Measurements from ENCODE around the gene YKT6.
"Not testable (repeated sequence)": the region's sequence is repeated elsewhere in the genome, so short reads cannot be mapped to it uniquely, and the experiment has no call there.

The YKT6 gene

GRCh38 chr7:44172352-44172751 lies 28.4 kb upstream of the YKT6 start:
- no peak overlapping the region for H3K9ac ChIP-seq (ENCODE audit: low read depth in 1 of 2, low read length in 2 of 2)
- H3K36me3 ChIP-seq (ENCODE audit: control insufficient read depth in 2 of 2, insufficient read depth in 2 of 2, low read length in 2 of 2) = no peaks in the 10 kb centered on the region
- no peak overlapping the region for H3K4me3 ChIP-seq (ENCODE audit: low read length in 2 of 2)

GRCh38 chr7:44172803-44173424 lies 27.9 kb upstream of the YKT6 start:
- H3K27ac ChIP-seq (ENCODE audit: low read depth in 2 of 2, low read length in 2 of 2) = no peak overlapping the region
- H3K9ac ChIP-seq (ENCODE audit: low read depth in 1 of 2, low read length in 2 of 2) = no peak overlapping the region
- no peak overlapping the region for H3K4me3 ChIP-seq (ENCODE audit: low read length in 2 of 2)
- no peaks in the 10 kb centered on the region for H3K4me1 ChIP-seq (ENCODE audit: control insufficient read depth in 2 of 2, insufficient read depth in 2 of 2, low read length in 2 of 2)
- no peaks in the 10 kb centered on the region for H3K9me3 ChIP-seq (ENCODE audit: control insufficient read depth in 2 of 2, low read length in 2 of 2)
- no peaks in the 10 kb centered on the region for H3K36me3 ChIP-seq (ENCODE audit: control insufficient read depth in 2 of 2, insufficient read depth in 2 of 2, low read length in 2 of 2)
- no peaks in the 10 kb centered on the region for H3K27me3 ChIP-seq (ENCODE audit: control insufficient read depth in 2 of 2, insufficient read depth in 2 of 2, low read length in 2 of 2)

More at GRCh38 chr7:44172352-44172751, 28.4 kb upstream of the YKT6 start:
- no peaks in the 10 kb centered on the region for H3K9me3 ChIP-seq (ENCODE audit: control insufficient read depth in 2 of 2, low read length in 2 of 2)
- H3K27ac ChIP-seq (ENCODE audit: low read depth in 2 of 2, low read length in 2 of 2) = no peak overlapping the region
- H3K4me1 ChIP-seq (ENCODE audit: control insufficient read depth in 2 of 2, insufficient read depth in 2 of 2, low read length in 2 of 2) = no peaks in the 10 kb centered on the region
- H3K27me3 ChIP-seq (ENCODE audit: control insufficient read depth in 2 of 2, insufficient read depth in 2 of 2, low read length in 2 of 2) = no peaks in the 10 kb centered on the region

- Histone ChIP-seq H3K27me3 (ENCODE audit: control insufficient read depth in 2 of 2, insufficient read depth in 2 of 2, low read length in 2 of 2) (peaks cover 0 to under 1% of the 10 kb centered on the region in 2 donors), H3K9ac (ENCODE audit: low read depth in 1 of 2, low read length in 2 of 2) (no peak overlapping the region), H3K4me3 (ENCODE audit: low read length in 2 of 2) (no peak overlapping the region), H3K9me3 (ENCODE audit: control insufficient read depth in 2 of 2, low read length in 2 of 2) (no peaks in the 10 kb centered on the region), H3K27ac (ENCODE audit: low read depth in 2 of 2, low read length in 2 of 2) (no peak overlapping the region), H3K36me3 (ENCODE audit: control insufficient read depth in 2 of 2, insufficient read depth in 2 of 2, low read length in 2 of 2) (no peaks in the 10 kb centered on the region), H3K4me1 (ENCODE audit: control insufficient read depth in 2 of 2, insufficient read depth in 2 of 2, low read length in 2 of 2) (no peaks in the 10 kb centered on the region)
Observed at GRCh38 chr7:44173911-44174693, 26.7 kb upstream of the YKT6 start.

GRCh38 chr7:44174694-44174948 lies 26.2 kb upstream of the YKT6 start:
- not testable (repeated sequence) for H3K36me3 ChIP-seq (ENCODE audit: control insufficient read depth in 2 of 2, insufficient read depth in 2 of 2, low read length in 2 of 2); H3K27ac ChIP-seq (ENCODE audit: low read depth in 2 of 2, low read length in 2 of 2); H3K9me3 ChIP-seq (ENCODE audit: control insufficient read depth in 2 of 2, low read length in 2 of 2); H3K4me1 ChIP-seq (ENCODE audit: control insufficient read depth in 2 of 2, insufficient read depth in 2 of 2, low read length in 2 of 2); H3K4me3 ChIP-seq (ENCODE audit: low read length in 2 of 2); H3K9ac ChIP-seq (ENCODE audit: low read depth in 1 of 2, low read length in 2 of 2); H3K27me3 ChIP-seq (ENCODE audit: control insufficient read depth in 2 of 2, insufficient read depth in 2 of 2, low read length in 2 of 2)

- Histone ChIP-seq H3K36me3 (ENCODE audit: control insufficient read depth in 2 of 2, insufficient read depth in 2 of 2, low read length in 2 of 2) (no peaks in the 10 kb centered on the region), H3K9me3 (ENCODE audit: control insufficient read depth in 2 of 2, low read length in 2 of 2) (no peaks in the 10 kb centered on the region), H3K27ac (ENCODE audit: low read depth in 2 of 2, low read length in 2 of 2) (no peak overlapping the region), H3K9ac (ENCODE audit: low read depth in 1 of 2, low read length in 2 of 2) (no peak overlapping the region), H3K4me1 (ENCODE audit: control insufficient read depth in 2 of 2, insufficient read depth in 2 of 2, low read length in 2 of 2) (no peaks in the 10 kb centered on the region), H3K27me3 (ENCODE audit: control insufficient read depth in 2 of 2, insufficient read depth in 2 of 2, low read length in 2 of 2) (peaks cover 0 to 5% of the 10 kb centered on the region in 2 donors), H3K4me3 (ENCODE audit: low read length in 2 of 2) (no peak overlapping the region)
Observed at GRCh38 chr7:44175730-44176129, 25.0 kb upstream of the YKT6 start.

GRCh38 chr7:44176486-44176885 lies 24.3 kb upstream of the YKT6 start:
- no peak overlapping the region for H3K27ac ChIP-seq (ENCODE audit: low read depth in 2 of 2, low read length in 2 of 2)
- no peaks in the 10 kb centered on the region for H3K4me1 ChIP-seq (ENCODE audit: control insufficient read depth in 2 of 2, insufficient read depth in 2 of 2, low read length in 2 of 2)

GRCh38 chr7:44177570-44178131 lies 23.1 kb upstream of the YKT6 start:
- Histone ChIP-seq H3K4me3 (ENCODE audit: low read length in 2 of 2) (no peak overlapping the region), H3K27me3 (ENCODE audit: control insufficient read depth in 2 of 2, insufficient read depth in 2 of 2, low read length in 2 of 2) (peaks cover 0 to 7% of the 10 kb centered on the region in 2 donors), H3K9me3 (ENCODE audit: control insufficient read depth in 2 of 2, low read length in 2 of 2) (no peaks in the 10 kb centered on the region), H3K27ac (ENCODE audit: low read depth in 2 of 2, low read length in 2 of 2) (no peak overlapping the region), H3K36me3 (ENCODE audit: control insufficient read depth in 2 of 2, insufficient read depth in 2 of 2, low read length in 2 of 2) (no peaks in the 10 kb centered on the region), H3K9ac (ENCODE audit: low read depth in 1 of 2, low read length in 2 of 2) (no peak overlapping the region), H3K4me1 (ENCODE audit: control insufficient read depth in 2 of 2, insufficient read depth in 2 of 2, low read length in 2 of 2) (no peaks in the 10 kb centered on the region)

More at GRCh38 chr7:44176486-44176885, 24.3 kb upstream of the YKT6 start:
- Histone ChIP-seq H3K36me3 (ENCODE audit: control insufficient read depth in 2 of 2, insufficient read depth in 2 of 2, low read length in 2 of 2) (no peaks in the 10 kb centered on the region), H3K4me3 (ENCODE audit: low read length in 2 of 2) (no peak overlapping the region), H3K9ac (ENCODE audit: low read depth in 1 of 2, low read length in 2 of 2) (no peak overlapping the region), H3K9me3 (ENCODE audit: control insufficient read depth in 2 of 2, low read length in 2 of 2) (no peaks in the 10 kb centered on the region), H3K27me3 (ENCODE audit: control insufficient read depth in 2 of 2, insufficient read depth in 2 of 2, low read length in 2 of 2) (peaks cover 0 to 5% of the 10 kb centered on the region in 2 donors)

GRCh38 chr7:44180631-44181030 lies 20.1 kb upstream of the YKT6 start:
- H3K9me3 ChIP-seq (ENCODE audit: control insufficient read depth in 2 of 2, low read length in 2 of 2) = no peaks in the 10 kb centered on the region
- H3K36me3 ChIP-seq (ENCODE audit: control insufficient read depth in 2 of 2, insufficient read depth in 2 of 2, low read length in 2 of 2) = no peaks in the 10 kb centered on the region
- no peak overlapping the region for H3K4me3 ChIP-seq (ENCODE audit: low read length in 2 of 2)
- peaks cover 0 to 8% of the 10 kb centered on the region in 2 donors for H3K27me3 ChIP-seq (ENCODE audit: control insufficient read depth in 2 of 2, insufficient read depth in 2 of 2, low read length in 2 of 2)
- H3K27ac ChIP-seq (ENCODE audit: low read depth in 2 of 2, low read length in 2 of 2) = no peak overlapping the region
- no peak overlapping the region for H3K9ac ChIP-seq (ENCODE audit: low read depth in 1 of 2, low read length in 2 of 2)
- no peaks in the 10 kb centered on the region for H3K4me1 ChIP-seq (ENCODE audit: control insufficient read depth in 2 of 2, insufficient read depth in 2 of 2, low read length in 2 of 2)

- Histone ChIP-seq H3K9ac (ENCODE audit: low read depth in 1 of 2, low read length in 2 of 2) (no peak overlapping the region), H3K9me3 (ENCODE audit: control insufficient read depth in 2 of 2, low read length in 2 of 2) (no peaks in the 10 kb centered on the region), H3K36me3 (ENCODE audit: control insufficient read depth in 2 of 2, insufficient read depth in 2 of 2, low read length in 2 of 2) (no peaks in the 10 kb centered on the region), H3K27ac (ENCODE audit: low read depth in 2 of 2, low read length in 2 of 2) (no peak overlapping the region), H3K27me3 (ENCODE audit: control insufficient read depth in 2 of 2, insufficient read depth in 2 of 2, low read length in 2 of 2) (peaks cover 0 to 8% of the 10 kb centered on the region in 2 donors), H3K4me3 (ENCODE audit: low read length in 2 of 2) (no peak overlapping the region), H3K4me1 (ENCODE audit: control insufficient read depth in 2 of 2, insufficient read depth in 2 of 2, low read length in 2 of 2) (no peaks in the 10 kb centered on the region)
Observed at GRCh38 chr7:44182827-44183226, 18.0 kb upstream of the YKT6 start.

- Histone ChIP-seq H3K4me3 (ENCODE audit: low read length in 2 of 2) (no peak overlapping the region), H3K4me1 (ENCODE audit: control insufficient read depth in 2 of 2, insufficient read depth in 2 of 2, low read length in 2 of 2) (no peaks in the 10 kb centered on the region), H3K9me3 (ENCODE audit: control insufficient read depth in 2 of 2, low read length in 2 of 2) (no peaks in the 10 kb centered on the region), H3K36me3 (ENCODE audit: control insufficient read depth in 2 of 2, insufficient read depth in 2 of 2, low read length in 2 of 2) (no peaks in the 10 kb centered on the region), H3K27me3 (ENCODE audit: control insufficient read depth in 2 of 2, insufficient read depth in 2 of 2, low read length in 2 of 2) (peaks cover 0 to 8% of the 10 kb centered on the region in 2 donors), H3K9ac (ENCODE audit: low read depth in 1 of 2, low read length in 2 of 2) (no peak overlapping the region), H3K27ac (ENCODE audit: low read depth in 2 of 2, low read length in 2 of 2) (no peak overlapping the region)
Observed at GRCh38 chr7:44183386-44183785, 17.4 kb upstream of the YKT6 start.
